ENCODE results near the gene TUFT1.

- TF ChIP-seq FOXA1 (IDR thresholded peaks at IDR 0.05) (no peak), BHLHE40 (IDR thresholded peaks at IDR 0.05; ENCODE audit: borderline replicate concordance) (no peak), HDGF (IDR thresholded peaks at IDR 0.05; ENCODE audit: borderline replicate concordance) (no peak), CTBP1 (IDR thresholded peaks at IDR 0.05; ENCODE audit: borderline replicate concordance) (no peak), TARDBP (IDR thresholded peaks at IDR 0.05) (no peak)
Measured at GRCh38 chr1:151516031-151516511, 24.0 kb upstream of the TUFT1 start.
